Measurements from ENCODE around the gene TNFRSF6B. TPM values are rescaled to one million over a fixed set of nuclear protein-coding genes. Genes with fewer than 3 reads are reported as not detected.

The TNFRSF6B gene
- total RNA-seq, 4 donors from 2014 or later = 6.7 to 15.5 (median 10.5) TPM

GRCh38 chr20:63742381-63743024, 46.1 kb downstream of the TNFRSF6B start:
- TF ChIP-seq POLR2A (IDR thresholded peaks at IDR 0.05) = no peak
- TF ChIP-seq CTCF (IDR thresholded peaks at IDR 0.05) = no peak
- H3K27ac ChIP-seq = no peak overlapping the region
- H3K36me3 ChIP-seq = peaks cover 20 to 21% of the 10 kb centered on the region in 2 donors
- no peak overlapping the region for H3K4me3 ChIP-seq (replicated peaks in 1 of 3)
- H3K4me1 ChIP-seq = peaks cover 19 to 29% of the 10 kb centered on the region in 2 donors
- no peak for DNase-seq
- intact Hi-C loops (cut with DNase I) = loop anchor here (5.0 kb wide), 1 partner anchor 205 kb away; the partner anchor contains the start of gene PTK6
- WGBS, 2 donors = 89 to 92% methylated on average over 30 to 32 of the region's 37 CpGs
- H3K27me3 ChIP-seq = no peaks in the 10 kb centered on the region
- no peaks in the 10 kb centered on the region for H3K9me3 ChIP-seq

GRCh38 chr20:63743210-63743970, 46.9 kb downstream of the TNFRSF6B start:
- peaks cover 20 to 21% of the 10 kb centered on the region in 2 donors for H3K36me3 ChIP-seq
- TF ChIP-seq CTCF (IDR thresholded peaks at IDR 0.05) = no peak
- no peak for TF ChIP-seq POLR2A (IDR thresholded peaks at IDR 0.05)
- WGBS, 2 donors = 88 to 91% methylated on average over 31 of the region's 31 CpGs
- H3K27ac ChIP-seq = no peak overlapping the region
- peaks cover 17 to 22% of the 10 kb centered on the region in 2 donors for H3K4me1 ChIP-seq
- intact Hi-C loops (cut with DNase I) = loop anchor here (5.0 kb wide), 1 partner anchor 206 kb away; the partner anchor contains the start of gene PTK6
- no peak for DNase-seq
- no peak overlapping the region for H3K4me3 ChIP-seq (replicated peaks in 1 of 3)
- no peaks in the 10 kb centered on the region for H3K9me3 ChIP-seq
- H3K27me3 ChIP-seq = no peaks in the 10 kb centered on the region

- DNase-seq = no peak
- Histone ChIP-seq H3K27me3 (no peaks in the 10 kb centered on the region), H3K4me1 (peaks cover 9 to 14% of the 10 kb centered on the region in 2 donors), H3K9me3 (no peaks in the 10 kb centered on the region), H3K27ac (no peak overlapping the region), H3K4me3 (replicated peaks in 1 of 3) (no peak overlapping the region), H3K36me3 (peaks cover 20 to 21% of the 10 kb centered on the region in 2 donors)
- 70 to 80% methylated on average over 4 of the region's 4 CpGs for WGBS, 2 donors
- TF ChIP-seq POLR2A (IDR thresholded peaks at IDR 0.05) = no peak
- TF ChIP-seq CTCF (IDR thresholded peaks at IDR 0.05) = no peak
- intact Hi-C loops (cut with DNase I) = loop anchor here (5.0 kb wide), 1 partner anchor 207 kb away; the partner anchor contains the start of gene PTK6
Measured at GRCh38 chr20:63744158-63744557, 47.7 kb downstream of the TNFRSF6B start.

GRCh38 chr20:63744574-63745423, 48.3 kb downstream of the TNFRSF6B start:
- peaks cover 20 to 21% of the 10 kb centered on the region in 2 donors for H3K36me3 ChIP-seq
- no peak overlapping the region for H3K4me3 ChIP-seq (replicated peaks in 1 of 3)
- peaks cover 9 to 13% of the 10 kb centered on the region in 2 donors for H3K4me1 ChIP-seq
- no peaks in the 10 kb centered on the region for H3K9me3 ChIP-seq
- no peak for TF ChIP-seq CTCF (IDR thresholded peaks at IDR 0.05)
- no peak for TF ChIP-seq POLR2A (IDR thresholded peaks at IDR 0.05)
- no peak for DNase-seq
- H3K27ac ChIP-seq = no peak overlapping the region
- intact Hi-C loops (cut with DNase I) = loop anchor here (5.0 kb wide), 1 partner anchor 207 kb away; the partner anchor contains the start of gene PTK6
- no peaks in the 10 kb centered on the region for H3K27me3 ChIP-seq
- 78 to 84% methylated on average over 23 to 25 of the region's 25 CpGs for WGBS, 2 donors
